ENCODE data around the gene USP33. TPM values are rescaled to one million over a fixed set of nuclear protein-coding genes. Genes with fewer than 3 reads are reported as not detected.

USP33 gene
- total and polyA plus RNA-seq, 9 of the 15 experiments (the other 6 are each of a cell fraction or from before 2014, with no cell fraction given) = 22.4 to 83.5 (median 44.7) TPM

DNA sequence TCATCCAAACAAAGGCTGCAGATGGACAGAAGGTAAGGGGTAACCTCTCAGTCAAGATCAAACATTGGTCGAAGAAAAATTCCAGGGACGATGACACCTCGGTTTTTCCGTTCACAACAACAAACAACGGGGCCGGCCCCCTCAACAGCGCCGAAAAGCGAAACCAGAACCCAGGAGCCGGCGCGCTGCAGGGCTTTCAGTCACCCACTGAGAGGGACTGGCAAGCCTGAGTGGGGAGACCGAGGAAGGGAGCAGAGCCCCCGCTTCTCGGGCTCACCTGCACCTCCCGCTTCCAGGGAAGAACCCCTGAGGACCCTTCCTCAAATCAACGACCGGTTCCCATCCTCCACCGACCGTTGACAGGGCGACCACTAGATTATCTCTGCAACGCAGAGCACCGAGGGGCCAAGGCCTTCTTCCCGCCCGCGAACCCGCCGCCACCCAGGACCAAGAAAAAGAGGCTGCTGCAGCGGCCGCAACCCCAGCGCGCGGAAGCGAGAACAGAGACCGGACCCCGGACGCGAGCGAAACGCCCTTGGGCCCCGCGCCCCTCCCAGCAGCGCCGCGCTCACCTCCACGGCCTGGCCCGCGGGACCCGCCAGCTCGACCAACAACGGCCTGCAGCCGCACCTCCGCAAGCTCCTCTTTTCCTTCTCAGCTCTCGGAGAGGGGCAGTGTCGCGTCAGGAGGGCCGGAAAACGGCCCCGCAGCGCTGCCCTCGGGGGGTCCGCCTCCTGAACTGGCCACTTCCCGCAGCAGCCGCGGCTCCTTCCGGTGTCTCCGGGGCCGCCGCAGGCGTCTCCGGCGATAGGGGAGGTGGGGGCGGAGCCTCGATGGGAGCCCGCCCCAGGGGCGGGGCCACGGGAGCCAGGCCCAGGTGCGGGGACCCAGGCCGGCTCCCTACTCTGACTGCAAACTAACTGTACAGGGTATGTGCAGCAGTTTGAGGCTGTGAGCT is at the start of gene USP33 (continued):
- TF ChIP-seq RERE (CRISPR knock-in tag; IDR thresholded peaks at IDR 0.05; ENCODE audit: borderline replicate concordance) (no peak), ZNF445 (CRISPR knock-in tag; IDR thresholded peaks at IDR 0.05; ENCODE audit: low read depth) (no peak), NCOA1 (IDR thresholded peaks at IDR 0.05; ENCODE audit: low read depth) (no peak; the same call in 1 of the 2 replicates), PCBP2 (IDR thresholded peaks at IDR 0.05; ENCODE audit: low read depth, low read length, poor library complexity, severe bottlenecking) (no peak), SMARCA5 (IDR thresholded peaks at IDR 0.05) (no peak), MCM7 (IDR thresholded peaks at IDR 0.05) (no peak), EZH2 (IDR thresholded peaks at IDR 0.05; ENCODE audit: borderline replicate concordance, low read depth, low read length) (no peak), ZFX (CRISPR knock-in tag; IDR thresholded peaks at IDR 0.05) (peak; percentile 88), CXXC5 (CRISPR knock-in tag; IDR thresholded peaks at IDR 0.05) (peak; percentile 87), ZNF780A (CRISPR knock-in tag; IDR thresholded peaks at IDR 0.05) (no peak), BACH1 (tag; IDR thresholded peaks at IDR 0.05) (no peak), ARHGAP35 (IDR thresholded peaks at IDR 0.05; ENCODE audit: partially characterized antibody) (no peak), NR4A1 (CRISPR knock-in tag; IDR thresholded peaks at IDR 0.05) (no peak), NR4A1 (tag; IDR thresholded peaks at IDR 0.05) (no peak), ZNF395 (CRISPR knock-in tag; IDR thresholded peaks at IDR 0.05) (no peak), ZZZ3 (IDR thresholded peaks at IDR 0.05) (no peak), BRD9 (IDR thresholded peaks at IDR 0.05; ENCODE audit: low read depth, partially characterized antibody) (no peak)
- TF ChIP-seq, protein P1, sequence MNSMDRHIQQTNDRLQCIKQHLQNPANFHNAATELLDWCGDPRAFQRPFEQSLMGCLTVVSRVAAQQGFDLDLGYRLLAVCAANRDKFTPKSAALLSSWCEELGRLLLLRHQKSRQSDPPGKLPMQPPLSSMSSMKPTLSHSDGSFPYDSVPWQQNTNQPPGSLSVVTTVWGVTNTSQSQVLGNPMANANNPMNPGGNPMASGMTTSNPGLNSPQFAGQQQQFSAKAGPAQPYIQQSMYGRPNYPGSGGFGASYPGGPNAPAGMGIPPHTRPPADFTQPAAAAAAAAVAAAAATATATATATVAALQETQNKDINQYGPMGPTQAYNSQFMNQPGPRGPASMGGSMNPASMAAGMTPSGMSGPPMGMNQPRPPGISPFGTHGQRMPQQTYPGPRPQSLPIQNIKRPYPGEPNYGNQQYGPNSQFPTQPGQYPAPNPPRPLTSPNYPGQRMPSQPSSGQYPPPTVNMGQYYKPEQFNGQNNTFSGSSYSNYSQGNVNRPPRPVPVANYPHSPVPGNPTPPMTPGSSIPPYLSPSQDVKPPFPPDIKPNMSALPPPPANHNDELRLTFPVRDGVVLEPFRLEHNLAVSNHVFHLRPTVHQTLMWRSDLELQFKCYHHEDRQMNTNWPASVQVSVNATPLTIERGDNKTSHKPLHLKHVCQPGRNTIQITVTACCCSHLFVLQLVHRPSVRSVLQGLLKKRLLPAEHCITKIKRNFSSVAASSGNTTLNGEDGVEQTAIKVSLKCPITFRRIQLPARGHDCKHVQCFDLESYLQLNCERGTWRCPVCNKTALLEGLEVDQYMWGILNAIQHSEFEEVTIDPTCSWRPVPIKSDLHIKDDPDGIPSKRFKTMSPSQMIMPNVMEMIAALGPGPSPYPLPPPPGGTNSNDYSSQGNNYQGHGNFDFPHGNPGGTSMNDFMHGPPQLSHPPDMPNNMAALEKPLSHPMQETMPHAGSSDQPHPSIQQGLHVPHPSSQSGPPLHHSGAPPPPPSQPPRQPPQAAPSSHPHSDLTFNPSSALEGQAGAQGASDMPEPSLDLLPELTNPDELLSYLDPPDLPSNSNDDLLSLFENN (IDR thresholded peaks at IDR 0.05; ENCODE audit: low read depth in 2 of 2, low read length in 2 of 2) = 0 out of 4 replicates have a peak, but pooled peaks of 1 of the 2 experiments have one; percentile 45
